NCI-H2196 treated with DMSO at 0.1 percent for 48 hours (cell line): Measurements from ENCODE around the gene NQO1.
"Not testable (repeated sequence)": the region's sequence is repeated elsewhere in the genome, so short reads cannot be mapped to it uniquely, and the experiment has no call there.

Source experiments
- DNase-seq: peaks from one replicate; lab custom pipeline; 2025; ENCODE audit not compliant: unreplicated experiment; lab: John Stamatoyannopoulos, UW

The NQO1 gene

DNA sequence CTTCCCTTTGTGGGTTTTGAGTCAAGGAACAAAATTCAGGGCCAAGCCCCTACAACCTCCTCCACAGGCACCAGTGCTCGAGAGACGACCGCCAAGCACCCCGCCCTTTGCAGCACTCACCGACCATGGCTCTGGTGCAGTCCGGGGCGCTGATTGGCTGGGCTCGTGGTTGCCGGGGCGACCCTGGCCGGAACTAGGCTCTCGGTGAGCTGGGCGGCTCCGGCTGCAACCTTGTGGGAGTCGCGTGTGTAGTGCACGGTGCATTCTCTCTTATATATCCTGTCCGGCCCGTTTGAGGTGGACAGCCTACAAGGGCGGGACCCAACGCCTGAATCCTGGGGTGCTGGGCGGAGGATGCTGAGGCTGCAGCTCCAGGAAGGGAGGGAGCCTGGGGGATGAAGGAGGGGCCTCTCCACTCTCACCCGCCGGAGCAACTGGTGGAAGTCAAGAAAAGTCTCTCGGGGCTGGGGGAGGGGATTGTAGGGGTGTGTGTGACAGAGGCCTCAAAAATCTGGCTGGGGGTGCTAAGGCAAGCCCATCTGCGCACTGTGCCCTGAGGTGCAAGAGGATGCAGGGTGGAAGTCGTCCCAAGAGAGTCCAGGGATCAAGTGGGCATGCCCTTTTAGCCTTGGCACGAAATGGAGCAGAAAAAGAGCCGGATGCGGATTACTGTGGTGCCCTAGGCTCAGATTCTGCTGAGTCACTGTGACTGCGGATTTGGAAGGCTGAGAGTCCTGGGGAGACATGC is at the start of gene NQO1:
Gene NQO1, minus strand, starts transcription at position 248 of the 748 bp plus-strand sequence. Its CDS starts 121 bp downstream, at position 127.
- peak; percentile 68 for DNase-seq

DNA sequence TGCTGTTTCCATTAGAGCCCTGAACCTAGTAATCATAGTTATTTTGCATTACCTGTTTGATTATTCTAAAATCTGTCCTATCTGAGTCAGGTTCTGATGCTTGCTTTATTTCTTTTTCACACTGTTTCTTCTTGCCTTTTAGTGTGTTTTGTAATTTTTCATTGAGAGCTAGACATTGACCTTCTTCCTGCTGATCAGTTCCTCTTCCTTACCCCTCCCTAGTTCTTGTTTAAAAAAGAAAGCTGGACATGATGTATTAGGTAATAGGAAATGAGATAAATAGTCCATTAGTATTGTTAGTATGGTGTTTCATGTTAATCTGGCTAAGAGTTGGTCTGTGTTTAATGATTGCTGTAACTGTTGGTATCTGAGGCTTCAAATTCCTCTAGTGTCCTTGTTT is 49.2 kb upstream of the NQO1 start:
- DNase-seq: no peak

DNA sequence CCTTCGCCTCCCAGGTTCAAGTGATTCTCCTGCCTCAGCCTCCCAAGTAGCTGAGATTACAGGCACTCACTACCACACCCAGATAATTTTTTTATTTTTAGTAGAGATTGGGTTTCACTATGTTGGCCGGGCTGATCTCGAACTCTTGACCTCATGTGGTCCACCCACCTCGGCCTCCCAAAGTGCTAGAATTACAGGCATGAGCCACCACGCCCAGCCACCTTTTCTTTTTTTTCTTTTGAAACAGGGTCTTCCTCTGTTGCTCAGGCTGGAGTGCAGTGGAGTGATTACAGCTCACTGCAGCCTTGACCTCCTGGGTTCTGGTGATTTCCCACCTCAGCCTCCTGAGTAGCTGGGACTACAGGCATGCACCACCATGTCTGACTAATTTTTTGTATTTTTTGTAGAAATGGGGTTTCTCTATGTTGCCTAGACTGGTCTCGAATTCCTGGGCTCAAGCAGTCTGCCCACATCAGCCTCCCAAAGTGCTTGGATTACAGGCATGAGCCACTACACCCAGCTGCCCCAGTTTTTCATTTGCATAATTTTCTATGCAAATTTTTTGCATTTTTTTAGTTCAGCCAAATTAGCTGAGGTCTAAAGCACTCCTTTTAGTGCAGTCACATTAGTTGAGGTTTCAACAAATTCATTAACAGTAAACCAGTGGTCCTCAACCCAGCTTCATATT is 47.0 kb upstream of the NQO1 start:
- DNase-seq: no peak

DNA sequence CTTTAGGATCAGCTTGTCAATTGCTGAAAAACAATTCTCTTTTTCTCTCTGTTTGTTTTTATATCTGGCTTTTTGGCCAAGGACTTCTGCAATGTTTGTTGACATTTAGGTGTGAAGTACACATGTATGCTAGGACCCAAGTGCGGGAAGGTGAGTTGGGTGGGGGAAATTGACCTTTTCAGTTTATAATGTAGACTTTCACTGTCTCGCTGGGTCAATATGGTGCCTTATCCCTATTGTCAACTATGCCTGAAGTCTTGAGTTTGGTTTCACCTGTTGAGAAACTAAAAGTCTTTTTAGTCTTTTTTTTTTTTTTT is 45.2 kb upstream of the NQO1 start:
- DNase-seq: no peak

DNA sequence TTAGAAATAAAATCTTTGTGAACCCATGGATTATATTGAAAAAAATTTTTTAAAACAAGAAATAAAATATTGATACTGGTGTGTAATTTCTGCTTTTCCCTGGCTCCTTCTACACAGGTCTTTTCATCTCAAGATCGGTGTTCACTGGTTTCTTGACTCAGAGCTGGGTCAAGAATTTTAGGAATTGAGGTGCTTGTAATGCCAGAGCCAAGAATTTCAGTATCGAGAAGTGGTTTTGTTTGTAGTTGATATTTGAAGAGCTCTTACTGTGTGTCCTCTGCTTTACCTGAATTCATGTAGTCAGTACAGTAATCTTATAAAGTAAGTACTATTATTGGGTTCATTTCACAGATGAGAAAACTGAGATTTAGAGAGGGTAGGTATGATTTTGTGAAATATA is 43.0 kb upstream of the NQO1 start:
- no peak for DNase-seq

DNA sequence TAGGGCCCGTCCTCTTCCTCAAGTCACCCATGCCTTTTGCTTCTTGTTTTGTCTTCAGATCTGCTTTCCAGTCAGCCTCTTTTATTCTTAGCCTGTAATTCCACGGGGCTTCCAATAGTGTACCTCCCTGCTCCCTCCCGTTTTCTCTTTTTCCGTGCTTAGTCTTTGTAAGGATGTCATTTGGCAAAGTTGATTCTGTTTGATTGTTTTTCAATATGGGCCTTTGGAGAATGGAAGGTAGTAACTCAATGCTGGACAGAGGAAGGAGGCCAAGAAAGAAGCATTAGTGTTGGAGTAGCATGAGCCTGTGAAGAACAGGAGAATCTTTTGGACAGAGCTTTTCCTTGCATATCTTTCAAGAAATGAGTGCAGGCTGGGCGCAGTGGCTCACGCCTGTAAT is 42.3 kb upstream of the NQO1 start:
- no peak for DNase-seq

DNA sequence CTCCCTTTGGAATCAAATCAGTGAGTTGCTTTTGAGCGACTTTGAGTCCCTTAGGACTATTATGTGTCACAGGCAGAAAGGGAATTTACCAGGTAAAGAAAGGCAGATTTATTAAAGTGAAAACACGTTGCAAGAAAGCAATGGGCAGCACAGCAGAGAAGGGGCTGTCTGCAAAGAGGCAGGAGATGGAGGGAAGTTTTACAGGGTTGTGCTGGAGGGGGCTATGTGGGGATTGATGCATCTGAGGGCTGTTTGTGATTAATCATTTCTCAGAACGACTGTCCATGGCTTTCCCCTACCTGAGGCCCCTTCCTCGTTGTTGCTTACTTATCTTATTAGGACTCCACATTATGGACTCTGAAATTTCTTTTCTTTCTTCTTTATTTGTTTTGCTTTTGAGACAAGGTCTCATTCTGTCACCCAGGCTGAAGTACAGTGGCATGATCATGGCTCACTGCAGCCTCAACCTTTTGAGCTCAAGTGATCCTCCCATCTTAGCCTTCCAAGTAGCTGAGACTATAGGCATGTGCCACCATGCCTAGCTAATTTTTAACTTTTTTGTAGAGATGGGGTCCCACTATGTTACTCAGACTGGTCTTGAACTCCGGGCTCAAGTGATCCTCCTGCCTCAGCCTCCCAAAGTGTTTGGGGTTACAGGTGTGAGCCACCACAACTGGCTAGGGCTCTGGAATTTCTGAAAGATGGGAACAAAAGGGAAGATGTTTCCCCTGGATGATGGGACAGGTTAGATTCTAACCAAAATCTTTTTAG is 41.3 kb upstream of the NQO1 start:
- DNase-seq: no peak

DNA sequence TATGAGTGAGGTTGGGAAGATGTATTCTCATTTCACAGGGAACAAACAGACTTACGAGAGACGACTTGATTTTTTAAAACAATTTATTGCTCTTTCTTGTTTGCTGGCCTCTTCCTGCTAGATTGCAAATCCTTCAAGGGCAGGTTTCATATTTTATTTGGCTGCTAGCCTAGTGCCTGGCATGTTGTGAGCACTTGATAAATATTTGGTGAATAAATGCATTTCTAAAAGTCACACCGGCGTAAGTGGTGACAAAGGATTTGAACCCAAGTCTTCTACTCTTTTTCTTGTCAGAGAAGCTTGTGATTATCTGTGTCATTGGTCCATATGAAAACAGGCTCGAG is 37.2 kb upstream of the NQO1 start:
- no peak for DNase-seq

DNA sequence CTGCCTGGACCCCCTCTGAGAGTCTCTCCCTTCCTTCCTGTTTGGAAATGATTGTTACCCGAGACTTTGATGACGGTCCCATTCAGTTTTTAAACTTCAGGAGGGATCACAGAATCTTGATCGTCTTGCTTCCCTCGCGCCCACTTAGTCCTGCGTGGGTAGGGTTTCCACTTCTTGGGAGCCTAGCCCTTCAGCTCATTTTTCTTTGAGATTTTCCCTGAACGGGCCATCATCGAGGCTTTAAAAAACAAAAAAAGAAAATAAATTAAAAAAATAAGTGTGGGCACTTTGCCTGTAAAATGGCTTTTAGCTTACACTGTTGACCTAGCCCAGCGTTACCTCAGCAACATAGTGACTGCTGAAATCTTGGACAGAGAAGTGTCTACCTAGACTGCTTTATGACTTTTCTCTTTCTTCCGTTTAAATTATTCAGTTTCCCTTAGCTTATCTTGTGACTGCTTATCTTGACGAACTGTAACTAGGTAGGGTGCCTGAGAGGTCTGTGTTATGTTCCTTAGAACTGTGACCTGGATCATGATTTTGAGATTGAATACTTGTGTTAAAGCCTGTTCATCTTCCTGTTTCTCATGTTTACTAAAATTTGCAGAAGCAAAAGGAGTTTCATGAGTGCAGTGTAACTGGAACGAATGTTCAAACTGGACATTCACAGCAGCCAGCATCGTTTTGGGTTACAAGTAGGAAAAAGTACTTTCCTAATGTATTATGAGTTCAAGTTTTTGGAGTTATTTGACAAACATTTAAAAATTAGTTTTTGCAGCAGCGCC is 36.6 kb upstream of the NQO1 start:
- DNase-seq: no peak

DNA sequence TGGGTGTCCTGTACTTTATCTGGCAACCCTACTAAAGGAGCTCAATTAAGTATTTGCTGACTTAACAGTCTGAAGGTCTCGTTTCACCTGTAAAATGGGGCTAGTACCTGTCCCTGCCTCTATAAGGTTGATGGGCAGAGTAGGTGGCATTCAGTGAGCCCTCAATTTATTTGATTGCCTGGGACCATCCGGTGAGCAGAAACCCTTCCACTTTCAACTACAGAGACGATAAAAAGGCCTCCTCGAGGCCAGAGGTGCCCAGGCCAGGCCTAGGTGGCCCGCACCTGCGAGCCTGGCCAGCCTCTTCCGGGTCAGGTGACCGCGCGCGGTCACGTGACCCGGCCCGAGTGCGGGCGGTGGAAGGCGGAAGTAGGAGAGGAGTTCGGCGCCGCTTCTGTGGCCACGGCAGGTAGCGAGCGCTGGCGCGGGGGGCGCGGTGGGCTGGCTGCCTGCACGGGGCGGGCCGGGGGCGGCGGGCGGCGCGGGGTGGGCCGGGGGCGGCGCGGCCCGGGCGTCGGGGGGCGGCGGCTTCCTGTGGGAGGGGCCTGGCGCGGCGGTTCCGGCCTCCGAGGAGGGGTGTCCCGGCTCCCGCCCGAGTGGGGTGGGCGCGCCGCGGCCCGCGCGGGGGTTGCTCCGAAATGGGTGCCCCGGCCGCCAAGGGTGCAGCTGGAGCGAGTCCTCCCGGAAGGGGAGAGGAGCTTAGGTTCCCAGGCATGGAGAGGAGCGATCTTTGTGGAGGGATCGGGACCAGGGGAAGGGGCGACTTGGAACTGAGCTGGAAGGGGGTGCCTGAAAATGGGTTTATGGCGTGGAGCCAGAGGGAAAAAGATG is 35.8 kb upstream of the NQO1 start, which contains the start of gene WWP2:
Gene WWP2, plus strand, starts transcription at position 350 of the 831 bp plus-strand sequence. CDS start 24,679 bp downstream, outside the sequence.
- DNase-seq: peak; percentile 40

DNA sequence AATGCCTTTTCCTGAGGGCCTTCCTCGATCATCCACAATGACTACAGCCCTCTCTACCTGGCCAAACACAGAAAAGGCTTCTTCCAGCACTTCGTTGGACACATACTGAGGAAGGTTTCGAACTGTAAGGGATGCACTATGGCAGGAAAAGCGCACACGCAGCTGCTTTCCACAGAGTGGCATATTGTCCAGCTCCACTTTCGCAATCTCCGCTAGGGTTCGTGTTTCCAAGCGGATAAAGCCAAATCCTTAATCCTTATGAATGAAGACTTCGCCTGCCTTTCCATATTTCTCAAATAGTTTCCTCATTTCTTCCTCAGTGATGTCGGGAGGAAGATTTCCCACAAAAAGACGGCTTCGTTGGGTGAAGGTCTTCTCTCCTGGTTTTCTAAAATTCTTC is 31.0 kb upstream of the NQO1 start:
- not testable (repeated sequence) for DNase-seq

DNA sequence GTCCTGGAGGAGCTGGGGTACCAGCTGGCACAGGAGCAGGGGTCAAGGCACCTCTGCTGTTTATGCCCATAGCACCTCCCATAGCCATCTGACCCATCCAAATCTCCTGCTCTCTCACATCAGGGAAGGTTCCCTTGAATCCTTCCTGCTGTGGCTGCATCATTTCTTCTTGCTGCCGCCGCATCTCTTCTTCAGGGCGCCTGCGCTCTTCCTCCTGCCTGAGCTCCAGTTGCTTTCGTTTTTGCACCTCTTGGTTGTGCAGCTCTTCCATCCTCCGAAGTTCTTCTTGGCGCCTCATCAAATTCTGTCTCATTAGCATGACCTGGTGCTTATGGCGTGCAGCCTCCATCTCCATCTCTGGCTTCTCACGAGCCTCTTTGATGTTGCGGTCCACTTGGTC is 30.3 kb upstream of the NQO1 start:
- no peak for DNase-seq

DNA sequence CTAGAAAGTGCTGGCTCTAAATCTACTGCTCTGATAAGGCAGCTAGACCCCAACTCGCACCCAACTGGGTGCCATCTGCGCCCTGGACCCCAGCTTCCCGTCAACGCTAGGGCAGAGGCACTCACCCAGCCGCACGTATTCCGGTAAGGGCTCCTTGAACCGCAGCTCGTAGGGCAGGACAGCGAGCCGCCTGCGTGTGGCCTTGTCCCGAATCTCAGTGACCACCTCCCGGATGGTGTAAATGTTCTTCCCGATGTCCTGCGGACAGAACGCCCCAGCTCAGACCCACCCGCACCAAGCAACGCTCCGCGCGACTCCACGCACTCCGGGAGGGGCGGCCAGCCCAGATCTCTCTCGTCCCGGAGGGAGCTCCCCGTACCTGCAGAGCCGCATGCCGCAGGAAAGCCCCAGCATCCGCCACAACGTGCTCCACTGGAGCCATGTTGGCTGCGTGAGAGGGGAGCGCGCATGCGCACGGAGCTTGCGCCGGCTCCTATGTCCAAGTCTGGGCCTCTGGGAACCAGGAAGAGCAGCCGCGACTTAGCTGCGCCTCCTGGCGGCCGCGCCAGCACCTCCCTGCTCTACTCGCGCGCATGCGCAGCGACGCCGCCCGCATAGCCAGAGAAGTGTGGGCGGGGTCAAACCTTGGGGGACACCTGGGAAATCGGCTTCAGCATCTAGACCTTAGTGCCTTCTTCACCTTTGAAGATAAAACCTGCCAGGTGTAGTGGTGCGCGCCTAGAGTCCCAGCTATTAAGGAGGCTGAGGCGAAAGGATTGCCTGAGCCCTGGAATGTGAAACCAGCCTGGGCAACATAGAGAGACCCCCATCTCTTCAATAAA is 28.3 kb upstream of the NQO1 start, which contains the start of gene NOB1:
Gene NOB1, minus strand, starts transcription at position 458 of the 842 bp plus-strand sequence. Its CDS starts 16 bp downstream, at position 442.
- peak; percentile 53 for DNase-seq

DNA sequence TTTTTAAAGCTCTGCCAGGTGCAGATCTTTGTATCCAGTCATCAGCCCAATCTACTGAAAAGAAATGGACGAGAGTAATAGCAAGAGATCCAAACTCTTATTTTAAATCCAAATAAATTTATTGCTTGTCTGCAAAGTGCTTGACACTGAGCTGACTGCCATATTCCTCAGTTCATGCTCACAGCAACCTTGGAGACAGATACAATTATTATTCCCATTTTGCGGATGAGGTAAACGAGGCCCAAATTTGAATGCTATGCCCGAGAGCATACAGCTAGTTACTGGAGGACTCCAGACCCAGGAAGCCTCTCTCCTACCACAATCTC is 27.7 kb upstream of the NQO1 start:
- no peak for DNase-seq

DNA sequence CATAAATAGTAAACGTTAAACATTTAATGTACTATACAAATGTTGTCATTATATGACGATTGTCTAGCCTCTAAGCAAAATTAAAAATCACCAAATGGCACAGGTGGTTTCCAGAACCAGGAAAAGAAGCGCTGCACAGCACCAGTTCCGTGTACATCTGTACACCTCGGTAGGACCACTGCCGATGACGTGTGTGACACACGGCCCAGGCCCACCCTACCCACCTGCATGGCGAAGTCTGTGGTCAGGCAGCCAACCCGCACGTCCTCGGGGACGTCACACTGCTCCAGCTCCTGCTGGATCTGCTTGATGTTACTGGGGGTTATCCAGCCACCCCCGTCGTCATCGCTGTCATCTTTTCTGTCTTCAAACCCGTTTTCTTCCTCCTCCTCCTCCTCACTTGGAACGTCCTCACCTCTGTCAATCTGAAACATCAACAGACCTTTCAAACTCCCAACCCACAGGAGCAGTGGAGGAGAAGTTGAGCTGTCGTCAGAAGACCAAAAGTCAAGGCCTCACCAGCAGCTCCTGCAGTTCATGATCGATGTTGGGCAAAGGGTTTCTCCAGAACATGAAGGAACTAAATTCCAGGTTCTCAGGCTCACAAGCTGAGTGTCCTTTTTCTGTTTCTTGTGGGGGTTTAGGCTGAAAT is 22.5 kb upstream of the NQO1 start:
- DNase-seq: no peak

DNA sequence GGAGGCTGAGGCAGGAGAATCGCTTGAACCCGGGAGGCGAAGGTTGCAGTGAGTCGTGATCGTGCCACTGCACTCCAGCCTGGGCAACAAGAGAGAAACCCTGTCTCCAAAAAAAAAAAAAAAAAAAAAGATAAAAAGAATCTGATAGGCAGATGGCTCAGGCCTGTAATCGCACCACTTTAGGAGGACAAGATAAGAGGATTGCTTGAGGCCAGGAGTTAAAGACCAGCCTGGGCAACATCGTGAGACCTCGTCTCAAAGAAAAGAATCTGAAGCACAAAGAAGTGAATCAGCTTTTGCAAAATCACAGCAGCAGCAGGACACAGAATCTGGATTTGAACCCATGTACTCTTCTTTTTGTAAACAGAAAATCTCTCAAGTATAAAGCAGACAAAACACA is 20.8 kb upstream of the NQO1 start:
- no peak for DNase-seq

DNA sequence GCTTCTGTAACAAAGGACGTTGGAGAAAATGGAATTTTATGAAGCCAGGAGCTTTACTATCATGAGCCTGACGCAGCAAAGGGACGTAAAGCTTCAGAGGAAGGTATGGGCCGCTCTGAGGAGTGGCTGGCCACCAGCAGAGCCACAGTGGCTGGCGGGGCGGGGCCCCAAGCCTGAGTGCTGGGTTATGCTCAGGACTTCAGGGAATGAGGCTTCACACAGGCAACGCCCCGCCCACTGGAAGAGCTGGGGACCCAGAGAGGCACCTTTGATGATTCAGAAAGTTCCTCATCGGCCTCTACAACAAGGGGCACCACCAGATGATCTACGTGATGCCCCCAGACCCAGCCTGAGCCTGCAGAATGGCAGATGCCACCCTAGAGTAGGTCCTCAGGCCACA is 19.6 kb upstream of the NQO1 start:
- no peak for DNase-seq

DNA sequence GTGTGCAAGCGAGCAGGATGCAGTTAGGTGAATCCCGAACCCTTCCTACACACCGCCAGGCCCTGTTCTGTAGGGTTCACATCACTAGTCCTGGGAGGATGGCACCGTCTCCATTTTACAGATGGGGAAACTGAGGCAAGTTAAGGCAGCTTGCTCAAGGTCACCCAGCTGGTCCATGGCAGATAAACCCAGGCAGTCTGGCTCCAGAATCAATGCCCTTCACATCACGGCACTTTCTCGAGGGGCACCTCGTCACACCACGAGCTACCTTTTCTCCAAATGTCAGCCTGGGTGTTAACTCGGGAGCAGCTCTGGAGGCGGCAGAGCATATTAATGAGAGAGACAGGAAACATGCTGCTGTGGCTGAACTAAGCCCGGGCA is 18.9 kb upstream of the NQO1 start:
- DNase-seq: no peak
